ENCODE data around the gene NELFE.
"Not testable (repeated sequence)": the region's sequence is repeated elsewhere in the genome, so short reads cannot be mapped to it uniquely, and the experiment has no call there.

Gene NELFE

GRCh38 chr6:31918069-31918720, 40.6 kb downstream of the NELFE start:
- no peak for DNase-seq (ENCODE audit: low spot score)

GRCh38 chr6:31915756-31916155, 43.0 kb downstream of the NELFE start:
- no peak for DNase-seq (ENCODE audit: low spot score)

- no peak for DNase-seq (ENCODE audit: low spot score)
Observed at GRCh38 chr6:31915351-31915750, 43.4 kb downstream of the NELFE start.

- no peak for DNase-seq (ENCODE audit: low spot score)
Observed at GRCh38 chr6:31911826-31912585, 46.8 kb downstream of the NELFE start.

GRCh38 chr6:31909298-31909697, 49.5 kb downstream of the NELFE start:
- not testable (repeated sequence) for DNase-seq (ENCODE audit: low spot score)

- DNase-seq (ENCODE audit: low spot score) = no peak
Observed at GRCh38 chr6:31908791-31909190, 50.0 kb downstream of the NELFE start.

GRCh38 chr6:31908255-31908654, 50.5 kb downstream of the NELFE start:
- not testable (repeated sequence) for DNase-seq (ENCODE audit: low spot score)

- DNase-seq (ENCODE audit: low spot score) = no peak
Observed at GRCh38 chr6:31907158-31907813, 51.5 kb downstream of the NELFE start.

- DNase-seq (ENCODE audit: low spot score) = not testable (repeated sequence)
Observed at GRCh38 chr6:31906727-31907126, 52.0 kb downstream of the NELFE start.

- DNase-seq (ENCODE audit: low spot score) = no peak
Observed at GRCh38 chr6:31906122-31906521, 52.6 kb downstream of the NELFE start.

GRCh38 chr6:31905041-31905440, 53.7 kb downstream of the NELFE start:
- DNase-seq (ENCODE audit: low spot score) = no peak

GRCh38 chr6:31903957-31904356, 54.8 kb downstream of the NELFE start:
- DNase-seq (ENCODE audit: low spot score) = no peak

Data from D341Med (cell line).